Measurements from ENCODE around the gene UGT2B17.
"Not testable (repeated sequence)": the region's sequence is repeated elsewhere in the genome, so short reads cannot be mapped to it uniquely, and the experiment has no call there.

Gene UGT2B17

DNA sequence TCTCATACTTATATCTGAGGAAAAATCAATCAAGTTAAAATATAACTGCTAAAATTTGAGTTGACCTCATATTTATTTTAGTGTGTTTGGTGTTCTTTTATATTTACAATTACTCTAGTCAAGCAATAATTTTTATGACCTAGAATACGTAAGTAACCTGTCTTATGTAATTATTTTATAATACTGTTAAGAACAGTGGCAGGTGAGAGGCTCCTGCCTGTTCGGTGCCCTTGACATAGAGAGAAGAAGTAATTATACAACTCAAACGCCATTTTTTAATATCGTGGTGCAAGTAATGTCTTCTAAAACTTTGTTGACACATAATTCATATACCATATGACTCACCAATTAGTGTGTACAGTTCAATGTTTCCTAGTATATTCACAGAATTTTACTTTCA, 7.6 kb downstream of the UGT2B17 start:
- not testable (repeated sequence) for DNase-seq

DNA sequence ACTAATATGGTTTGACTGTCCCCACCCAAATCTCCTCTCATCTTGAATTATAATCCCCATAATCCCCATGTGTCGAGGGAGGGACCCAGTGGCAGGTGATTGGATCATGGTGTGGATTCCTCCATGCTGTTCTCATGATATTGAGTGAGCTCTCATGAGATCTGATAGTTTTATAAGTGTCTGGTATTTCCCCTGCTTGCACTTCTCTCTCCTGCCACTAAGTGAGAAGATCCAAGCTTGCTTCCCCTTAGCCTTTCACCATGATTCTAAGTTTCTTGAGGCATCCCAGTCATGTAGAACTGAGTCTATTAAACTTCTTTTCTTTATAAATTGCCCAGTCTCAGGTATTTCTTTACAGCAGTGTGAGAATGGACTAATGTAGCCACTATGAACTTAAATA, 9.8 kb downstream of the UGT2B17 start:
- not testable (repeated sequence) for DNase-seq

- not testable (repeated sequence) for DNase-seq
Measured at GRCh38 chr4:68565082-68565481, 11.0 kb downstream of the UGT2B17 start.

- DNase-seq = not testable (repeated sequence)
Measured at GRCh38 chr4:68560364-68561070, 15.6 kb downstream of the UGT2B17 start.

DNA sequence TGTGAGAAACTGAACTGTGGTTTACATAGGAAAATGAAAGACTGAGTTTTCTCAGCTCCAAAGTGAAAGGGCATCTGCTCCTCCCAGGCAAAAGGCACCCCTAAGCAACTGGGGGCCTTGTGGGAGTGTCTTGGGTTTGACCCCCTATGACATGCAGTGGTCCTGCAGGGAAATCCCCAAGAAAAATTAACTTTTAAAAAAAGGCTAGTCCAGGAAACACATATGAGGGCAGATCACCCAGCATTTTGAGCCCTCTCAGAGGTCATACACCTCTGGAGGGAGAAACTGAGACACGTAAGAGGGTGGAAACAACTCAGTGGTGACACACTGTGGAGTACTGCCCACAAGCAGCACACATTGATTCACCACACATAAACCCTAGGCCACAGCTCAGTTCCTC, 22.3 kb downstream of the UGT2B17 start:
- not testable (repeated sequence) for DNase-seq

DNA sequence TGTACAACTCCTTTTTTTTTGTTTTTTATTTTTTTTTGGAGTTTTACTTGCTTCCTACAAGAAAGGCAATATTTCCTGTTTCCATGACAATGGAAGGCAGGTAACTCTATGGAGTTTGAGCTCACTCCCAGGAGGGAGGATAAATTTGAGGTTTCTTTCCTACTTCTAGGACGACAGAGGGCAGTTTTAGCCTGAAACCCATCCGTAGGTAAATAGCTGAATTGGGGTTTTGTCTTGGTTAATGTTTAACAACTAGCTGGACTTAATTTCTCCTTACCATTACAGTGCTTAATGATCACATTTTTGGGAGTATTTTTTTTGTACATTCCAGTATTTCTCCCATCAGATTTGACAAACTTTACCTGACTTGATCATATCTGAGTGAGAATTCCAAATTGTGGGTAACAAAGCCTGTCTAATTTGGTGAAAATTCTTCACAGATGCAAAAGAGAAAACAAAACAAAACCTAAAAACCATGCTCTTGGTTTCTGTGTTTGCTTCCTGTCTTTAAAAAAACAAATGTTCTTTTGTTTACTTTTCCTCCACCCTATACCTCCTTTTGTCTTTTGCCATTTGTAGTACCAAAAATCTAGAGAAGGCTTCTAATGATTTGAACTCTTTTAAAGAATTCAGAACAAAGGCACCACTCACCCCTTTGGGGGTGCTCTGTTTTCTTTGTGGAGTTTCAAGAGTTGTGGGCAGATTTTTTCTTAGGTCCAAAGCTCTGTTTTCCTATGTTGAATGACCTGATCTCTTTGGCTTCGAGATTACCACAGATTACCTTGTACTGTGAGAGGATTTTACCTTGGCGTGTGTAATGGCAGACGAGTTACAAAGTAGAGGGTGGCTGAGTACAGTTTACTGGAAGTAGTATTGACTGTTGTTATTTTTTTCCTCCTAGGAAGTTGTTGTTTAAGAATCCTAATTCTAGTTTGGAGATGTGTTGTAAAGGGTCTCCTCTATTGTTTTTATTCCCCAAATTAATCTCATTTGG, 23.0 kb downstream of the UGT2B17 start:
- not testable (repeated sequence) for DNase-seq

- DNase-seq = not testable (repeated sequence)
Measured at GRCh38 chr4:68542742-68543141, 33.4 kb downstream of the UGT2B17 start.

GRCh38 chr4:68536375-68536774, 39.7 kb downstream of the UGT2B17 start:
- DNase-seq = no peak

- no peak for DNase-seq
Measured at GRCh38 chr4:68535974-68536373, 40.1 kb downstream of the UGT2B17 start.

- DNase-seq = not testable (repeated sequence)
Measured at GRCh38 chr4:68522232-68522631, 53.9 kb downstream of the UGT2B17 start.

GRCh38 chr4:68520985-68521384, 55.1 kb downstream of the UGT2B17 start:
- DNase-seq = no peak

- no peak for DNase-seq
Measured at GRCh38 chr4:68518889-68519288, 57.2 kb downstream of the UGT2B17 start.

DNA sequence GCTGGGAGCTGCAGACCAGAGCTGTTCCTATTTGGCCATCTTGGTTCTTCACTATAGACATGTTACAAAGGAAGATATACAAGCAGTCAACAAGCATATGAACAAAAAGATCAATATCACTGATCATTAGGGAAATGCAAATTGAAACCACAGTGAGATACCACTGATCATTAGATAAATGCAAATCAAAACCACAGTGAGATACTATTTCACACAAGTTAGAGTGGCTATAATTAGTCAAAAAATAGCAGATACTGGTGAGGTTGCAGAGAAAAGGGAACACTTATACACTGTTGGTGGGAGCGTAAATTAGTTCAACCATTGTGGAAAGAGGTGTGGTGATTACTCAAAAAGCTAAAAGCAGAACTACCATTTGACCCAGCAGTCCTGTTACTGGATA, 70.7 kb downstream of the UGT2B17 start:
- DNase-seq = peak in 1 of 5 experiments; percentile 9

DNA sequence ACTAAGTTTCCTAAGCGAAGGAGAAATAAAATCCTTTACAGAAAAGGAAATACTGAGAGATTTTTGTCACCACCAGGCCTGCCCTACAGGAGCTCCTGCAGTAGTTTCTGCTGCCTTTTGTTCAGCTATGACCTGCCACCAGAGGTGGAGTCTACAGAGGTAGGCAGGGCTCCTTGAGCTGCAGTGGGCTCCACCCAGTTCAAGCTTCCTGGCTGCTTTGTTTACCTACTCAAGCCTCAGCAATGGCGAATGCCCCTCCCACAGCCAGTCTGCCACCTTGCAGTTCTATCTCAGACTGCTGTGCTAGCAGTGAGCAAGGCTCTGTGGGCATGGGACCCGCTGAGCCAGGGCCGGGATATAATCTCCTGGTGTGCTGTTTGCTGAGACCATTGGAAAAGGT, 71.3 kb downstream of the UGT2B17 start:
- DNase-seq = peak in 2 of 5 experiments; percentile 6 to 59

- DNase-seq = not testable (repeated sequence)
Measured at GRCh38 chr4:68503462-68503861, 72.7 kb downstream of the UGT2B17 start.

DNA sequence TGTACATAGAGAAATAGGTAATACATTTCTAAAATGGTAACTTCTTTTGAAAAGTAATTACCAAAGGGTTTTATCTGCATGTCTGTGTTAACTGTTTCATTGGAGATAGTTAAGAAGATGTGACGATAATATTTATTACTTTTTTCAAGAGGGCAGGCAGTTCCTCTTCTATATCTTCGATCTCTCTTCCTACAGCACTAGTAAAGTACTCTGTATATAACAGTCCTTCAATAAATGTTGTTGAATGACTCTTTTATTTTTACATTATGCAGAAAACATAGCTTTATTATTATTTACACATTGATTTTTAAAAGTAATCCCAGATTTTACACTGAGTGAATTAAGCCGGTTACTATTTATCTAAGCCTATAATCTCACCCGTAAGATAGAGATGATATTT, 77.1 kb downstream of the UGT2B17 start:
- no peak for DNase-seq

- peak in 4 of 5 experiments; percentile 13 to 70 (median 30) for DNase-seq
Measured at GRCh38 chr4:68498413-68499007, 77.6 kb downstream of the UGT2B17 start.

- no peak for DNase-seq
Measured at GRCh38 chr4:68494688-68495087, 81.4 kb downstream of the UGT2B17 start.

- DNase-seq = no peak
Measured at GRCh38 chr4:68490826-68491457, 85.2 kb downstream of the UGT2B17 start.

DNA sequence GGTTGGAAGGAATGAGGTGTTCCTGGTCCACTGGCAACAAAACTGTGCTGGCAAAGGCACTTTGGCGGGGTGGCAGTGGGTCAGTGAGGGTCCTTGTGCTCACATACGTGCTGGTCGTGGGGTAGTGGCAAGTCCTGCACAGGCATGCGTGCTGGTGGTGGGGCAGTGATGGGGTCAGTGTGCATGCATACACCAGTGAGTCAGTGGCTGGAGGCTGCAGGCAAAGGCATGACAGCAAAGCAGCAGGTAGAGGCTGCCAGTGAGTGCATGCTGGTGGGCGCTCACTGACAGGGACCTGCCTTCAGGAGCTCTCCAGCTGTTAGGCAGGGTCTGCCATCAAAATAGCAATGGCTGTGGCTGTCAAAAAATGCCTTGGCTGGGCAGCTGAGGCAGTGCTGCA, 86.8 kb downstream of the UGT2B17 start:
- no peak for DNase-seq
